Measurements from ENCODE around the gene ATP2A2. TPM values are rescaled to one million over a fixed set of nuclear protein-coding genes. Genes with fewer than 3 reads are reported as not detected.
A peak's percentile ranks its signal among the peaks of the same experiment; 100 is the strongest.
"Not testable (repeated sequence)": the region's sequence is repeated elsewhere in the genome, so short reads cannot be mapped to it uniquely, and the experiment has no call there.

The ATP2A2 gene
- total RNA-seq, 1 donor from 2014 or later = 99.5 TPM

GRCh38 chr12:110358384-110359097 is 77.5 kb downstream of the ATP2A2 start:
- not testable (repeated sequence) for H3K9me3 ChIP-seq (ENCODE audit: low read depth); H3K27ac ChIP-seq; H3F3A ChIP-seq (ENCODE audit: low read depth); H3K36me3 ChIP-seq; DNase-seq (ENCODE audit: low spot score); H3K79me2 ChIP-seq (ENCODE audit: low read depth); H3K27ac Mint-ChIP-seq; H3K36me3 Mint-ChIP-seq; H3K4me1 Mint-ChIP-seq; H3K27me3 Mint-ChIP-seq (ENCODE audit: insufficient read depth, low read depth); H3K4me3 ChIP-seq; H3K9ac ChIP-seq; H4K20me1 ChIP-seq (ENCODE audit: low read depth); H2AFZ ChIP-seq (replicated peaks); H3K4me2 ChIP-seq; H3K4me1 ChIP-seq; H3K27me3 ChIP-seq; H3K9me3 Mint-ChIP-seq; H3K4me3 Mint-ChIP-seq
- TF ChIP-seq CTCF (IDR thresholded peaks at IDR 0.05) = peak; percentile 25

GRCh38 chr12:110361216-110361615 is 80.2 kb downstream of the ATP2A2 start:
- Histone ChIP-seq H3K79me2 (ENCODE audit: low read depth) (no peaks in the 10 kb centered on the region), H3K4me1 (no peaks in the 10 kb centered on the region), H2AFZ (replicated peaks) (no peak overlapping the region), H3F3A (ENCODE audit: low read depth) (no peaks in the 10 kb centered on the region), H3K4me3 (no peak overlapping the region), H3K27ac (no peak overlapping the region), H3K36me3 (no peaks in the 10 kb centered on the region), H4K20me1 (ENCODE audit: low read depth) (no peaks in the 10 kb centered on the region), H3K9ac (no peak overlapping the region), H3K4me2 (no peak overlapping the region), H3K27me3 (no peaks in the 10 kb centered on the region), H3K9me3 (ENCODE audit: low read depth) (no peaks in the 10 kb centered on the region)
- H3K4me3 Mint-ChIP-seq = no peak overlapping the region
- no peaks in the 10 kb centered on the region for H3K36me3 Mint-ChIP-seq
- TF ChIP-seq CTCF (IDR thresholded peaks at IDR 0.05) (no peak), EZH2phosphoT487 (IDR thresholded peaks at IDR 0.05) (no peak), EZH2 (IDR thresholded peaks at IDR 0.05) (no peak)
- no peaks in the 10 kb centered on the region for H3K9me3 Mint-ChIP-seq
- no peaks in the 10 kb centered on the region for H3K4me1 Mint-ChIP-seq
- no peak for DNase-seq (ENCODE audit: low spot score)
- H3K27me3 Mint-ChIP-seq (ENCODE audit: insufficient read depth, low read depth) = peaks cover 6% of the 10 kb centered on the region
- H3K27ac Mint-ChIP-seq = no peak overlapping the region

GRCh38 chr12:110365489-110366320 is 84.7 kb downstream of the ATP2A2 start:
- Histone ChIP-seq H2AFZ (replicated peaks) (no peak overlapping the region), H3K9ac (no peak overlapping the region), H3K27ac (no peak overlapping the region), H3K4me1 (peaks cover 7% of the 10 kb centered on the region), H3K27me3 (no peaks in the 10 kb centered on the region), H3F3A (ENCODE audit: low read depth) (peaks cover 12% of the 10 kb centered on the region), H4K20me1 (ENCODE audit: low read depth) (no peaks in the 10 kb centered on the region), H3K4me3 (no peak overlapping the region), H3K9me3 (ENCODE audit: low read depth) (no peaks in the 10 kb centered on the region), H3K4me2 (no peak overlapping the region), H3K36me3 (no peaks in the 10 kb centered on the region), H3K79me2 (ENCODE audit: low read depth) (no peaks in the 10 kb centered on the region)
- TF ChIP-seq EZH2 (IDR thresholded peaks at IDR 0.05) = no peak
- no peak for TF ChIP-seq CTCF (IDR thresholded peaks at IDR 0.05)
- no peak for TF ChIP-seq EZH2phosphoT487 (IDR thresholded peaks at IDR 0.05)
- no peak overlapping the region for H3K4me3 Mint-ChIP-seq
- H3K36me3 Mint-ChIP-seq = no peaks in the 10 kb centered on the region
- no peaks in the 10 kb centered on the region for H3K9me3 Mint-ChIP-seq
- H3K27ac Mint-ChIP-seq = peak overlapping the region; percentile 65
- H3K4me1 Mint-ChIP-seq = peaks cover 5% of the 10 kb centered on the region
- DNase-seq (ENCODE audit: low spot score) = no peak
- H3K27me3 Mint-ChIP-seq (ENCODE audit: insufficient read depth, low read depth) = peaks cover 4% of the 10 kb centered on the region

All from neural progenitor cell (in vitro differentiated cells).